HG03196 (cell line): ENCODE data around the gene SFTPA2.
"Not testable (repeated sequence)": the region's sequence is repeated elsewhere in the genome, so short reads cannot be mapped to it uniquely, and the experiment has no call there.

Experiments
- ATAC-seq: cut with Tn5 transposase; IDR thresholded peaks from one replicate; pipeline ENCODE4 v1.9.1; 2021; ENCODE audit not compliant: unreplicated experiment

Gene SFTPA2

DNA sequence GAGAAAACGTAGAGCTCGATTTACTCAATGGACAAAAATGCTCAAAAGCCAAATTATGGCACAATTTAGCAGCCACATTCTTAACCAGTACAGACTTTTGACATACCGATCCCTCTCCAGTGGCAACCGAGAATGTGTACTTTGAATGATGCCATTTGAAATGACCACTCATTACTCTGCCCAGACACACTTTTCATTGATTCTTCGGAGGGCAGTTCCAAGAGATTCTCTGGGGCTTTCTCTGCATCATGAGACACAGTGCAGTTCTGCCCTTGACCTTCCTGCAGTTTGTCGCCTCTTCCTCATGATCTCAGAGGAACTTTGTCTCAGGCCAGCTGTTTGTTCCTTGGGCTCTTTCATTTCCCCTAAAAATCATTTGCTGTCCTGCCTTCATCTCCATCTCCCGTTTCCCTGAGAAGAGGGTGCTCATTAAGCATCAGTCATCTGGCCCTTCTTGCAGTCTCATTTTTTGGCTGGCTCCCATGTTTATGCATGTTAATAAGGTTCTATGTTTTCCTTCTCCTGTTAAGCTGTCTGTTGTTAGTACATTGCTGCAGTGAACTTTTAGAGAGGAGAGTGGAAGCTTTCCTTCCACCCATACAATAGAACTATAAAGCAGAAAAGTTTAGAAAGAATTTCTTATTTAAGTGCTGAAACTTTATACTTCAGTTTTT is 43.5 kb downstream of the SFTPA2 start:
- ATAC-seq, result not testable (repeated sequence)

DNA sequence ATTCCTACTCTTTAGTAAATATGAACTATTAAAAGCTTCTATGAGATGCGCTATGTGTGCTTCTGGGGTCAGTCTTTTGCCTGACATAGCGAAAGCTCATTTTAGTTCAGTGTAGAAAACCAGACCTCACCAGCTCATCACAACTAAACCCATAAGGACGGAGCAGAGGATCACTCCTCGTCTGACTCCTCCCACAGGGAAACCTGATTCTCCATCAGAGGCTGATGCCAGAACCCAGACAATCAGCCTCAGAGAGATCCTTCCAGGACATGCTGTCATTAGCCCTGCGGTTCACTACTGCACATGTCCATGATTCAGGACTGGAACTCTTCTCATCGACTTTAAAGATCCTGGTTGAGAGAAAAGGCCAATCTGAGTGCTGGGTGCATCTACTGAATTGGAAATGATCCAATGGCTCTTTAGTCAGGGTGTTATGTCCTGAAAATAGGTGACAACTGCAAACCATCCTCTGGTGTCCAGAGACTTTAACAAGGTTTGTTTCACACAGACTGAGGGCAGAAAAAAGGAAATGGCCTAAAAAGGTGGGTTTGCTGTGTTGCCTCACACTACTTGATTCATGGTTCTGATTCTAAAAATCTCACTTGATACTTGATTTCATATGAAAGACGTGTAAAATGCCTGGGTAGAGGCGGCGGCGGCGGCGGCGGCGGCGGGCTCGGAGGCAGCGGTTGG is 48.2 kb downstream of the SFTPA2 start, which contains the start of gene EIF5AL1:
Gene EIF5AL1, plus strand, starts transcription at position 643 of the 693 bp plus-strand sequence. CDS start 117 bp downstream, outside the sequence.
- not testable (repeated sequence) for ATAC-seq

GRCh38 chr10:79509934-79510508 is 50.2 kb downstream of the SFTPA2 start:
- ATAC-seq, result not testable (repeated sequence)

GRCh38 chr10:79509306-79509933 is 50.8 kb downstream of the SFTPA2 start:
- ATAC-seq, result not testable (repeated sequence)

- not testable (repeated sequence) for ATAC-seq
These were observed 52.0 kb downstream of the SFTPA2 start for GRCh38 chr10:79508245-79508644.

DNA sequence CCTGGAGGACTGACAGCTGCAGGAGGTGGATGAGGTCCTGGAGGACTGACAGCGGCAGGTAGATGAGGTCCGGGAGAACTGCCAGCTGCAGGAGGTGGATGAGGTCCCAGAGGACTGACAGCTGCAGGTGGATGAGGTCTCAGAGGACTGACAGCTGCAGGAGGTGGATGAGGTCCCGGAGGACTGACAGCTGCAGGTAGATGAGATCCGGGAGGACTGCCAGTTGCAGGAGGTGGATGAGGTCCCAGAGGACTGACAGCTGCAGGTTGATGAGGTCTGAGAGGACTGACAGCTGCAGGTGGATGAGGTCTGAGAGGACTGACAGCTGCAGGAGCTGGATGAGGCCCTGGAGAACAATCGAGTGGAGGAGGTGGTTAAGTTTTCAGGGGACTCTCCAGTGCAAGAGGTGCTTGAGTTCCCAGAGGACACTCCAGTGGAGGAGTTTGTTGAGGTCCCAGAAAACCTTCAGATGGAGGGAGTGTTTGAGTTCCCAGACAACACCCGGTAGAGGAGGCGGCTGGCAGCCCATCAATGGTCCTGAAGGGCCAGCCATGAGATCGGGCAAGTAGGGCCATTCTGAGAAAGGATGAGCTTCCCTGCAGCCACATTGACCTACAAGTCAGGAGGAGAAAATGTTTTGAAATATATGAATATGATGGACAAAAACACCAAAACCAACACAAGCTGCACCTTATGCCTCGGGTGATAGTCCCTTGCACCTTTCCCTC is 52.6 kb downstream of the SFTPA2 start:
- no peak for ATAC-seq
